ENCODE results near the gene RSPRY1.
"Not testable (repeated sequence)": the region's sequence is repeated elsewhere in the genome, so short reads cannot be mapped to it uniquely, and the experiment has no call there.

RSPRY1 gene

GRCh38 chr16:57179215-57179828 lies 6.8 kb upstream of the RSPRY1 start:
- no peak for TF ChIP-seq CTCF (IDR thresholded peaks at IDR 0.05; ENCODE audit: extremely low read depth, insufficient read depth, missing control alignments)
- no peak for DNase-seq (ENCODE audit: low spot score)
- in situ Hi-C loops (cut with MboI; ENCODE audit: low pct_unique_long_range_greater_than_20kb, low sequenced_read_pairs, unreplicated experiment) = no loop called here

DNA sequence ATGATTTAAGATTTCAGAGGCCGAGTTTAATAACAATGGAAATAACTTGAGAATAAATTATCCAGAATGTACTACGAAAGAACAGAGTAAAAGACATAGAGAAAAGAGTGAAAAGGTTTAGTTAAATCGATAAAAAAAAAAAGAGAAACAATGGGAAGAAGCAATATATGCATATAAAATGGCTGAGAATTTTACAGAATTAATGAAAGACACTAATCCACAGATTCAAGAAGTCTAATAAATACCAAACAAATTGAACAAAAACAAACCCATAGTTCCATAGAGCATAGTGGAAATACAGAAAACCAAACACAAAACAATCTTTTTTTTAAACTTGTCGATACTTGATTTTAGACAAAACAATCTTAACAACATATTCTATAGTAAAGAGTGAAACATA lies 2.0 kb upstream of the RSPRY1 start:
- no peak for TF ChIP-seq CTCF (IDR thresholded peaks at IDR 0.05; ENCODE audit: extremely low read depth, insufficient read depth, missing control alignments)
- no peak for DNase-seq (ENCODE audit: low spot score)

GRCh38 chr16:57184887-57185445 lies 1.2 kb upstream of the RSPRY1 start:
- DNase-seq (ENCODE audit: low spot score) = no peak
- in situ Hi-C loops (cut with MboI; ENCODE audit: low pct_unique_long_range_greater_than_20kb, low sequenced_read_pairs, unreplicated experiment) = no loop called here
- no peak for TF ChIP-seq CTCF (IDR thresholded peaks at IDR 0.05; ENCODE audit: extremely low read depth, insufficient read depth, missing control alignments)

More for the DNA sequence above, 2.0 kb upstream of the RSPRY1 start:
- in situ Hi-C loops (cut with MboI; ENCODE audit: low pct_unique_long_range_greater_than_20kb, low sequenced_read_pairs, unreplicated experiment) = no loop called here

- in situ Hi-C loops (cut with MboI; ENCODE audit: low pct_unique_long_range_greater_than_20kb, low sequenced_read_pairs, unreplicated experiment) = no loop called here
- TF ChIP-seq CTCF (IDR thresholded peaks at IDR 0.05; ENCODE audit: extremely low read depth, insufficient read depth, missing control alignments) = no peak
- no peak for DNase-seq (ENCODE audit: low spot score)
Observed at GRCh38 chr16:57185446-57185944, 634 bp upstream of the RSPRY1 start.

GRCh38 chr16:57186872-57187854 lies 1.0 kb downstream of the RSPRY1 start:
- TF ChIP-seq CTCF (IDR thresholded peaks at IDR 0.05; ENCODE audit: extremely low read depth, insufficient read depth, missing control alignments) = no peak

DNA sequence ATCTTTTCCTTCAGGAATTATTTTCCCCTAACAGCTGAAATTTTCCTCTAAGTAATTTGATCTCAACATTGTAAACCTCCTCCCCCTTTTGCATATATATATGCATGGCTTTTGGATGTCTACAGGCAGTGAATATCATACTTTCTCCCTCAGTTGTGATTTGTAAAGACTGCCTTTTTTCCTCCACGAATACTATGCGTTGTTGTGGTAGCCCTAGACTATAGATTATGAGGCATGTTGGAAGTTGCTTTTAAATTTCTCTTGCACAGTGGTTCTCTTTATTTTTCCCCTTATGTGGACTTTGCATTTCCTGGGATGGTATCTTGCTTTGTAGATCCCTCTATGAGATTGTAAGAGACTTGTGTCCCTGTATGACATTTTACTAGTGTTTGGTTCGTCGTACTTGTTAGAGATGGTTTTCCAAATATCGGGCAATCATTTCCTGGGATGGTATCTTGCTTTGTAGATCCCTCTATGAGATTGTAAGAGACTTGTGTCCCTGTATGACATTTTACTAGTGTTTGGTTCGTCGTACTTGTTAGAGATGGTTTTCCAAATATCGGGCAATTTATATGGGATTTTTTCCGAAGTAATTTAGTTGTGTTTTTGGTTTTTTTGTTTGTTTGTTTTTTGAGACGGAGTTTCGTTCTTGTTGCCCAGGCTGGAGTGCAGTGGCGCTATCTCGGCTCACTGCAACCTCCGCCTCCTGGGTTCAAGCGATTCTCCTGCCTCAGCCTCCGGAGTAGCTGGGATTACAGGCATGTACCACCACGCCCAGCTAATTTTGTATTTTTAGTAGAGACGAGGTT lies 2.0 kb downstream of the RSPRY1 start:
- DNase-seq (ENCODE audit: low spot score); in situ Hi-C loops (cut with MboI; ENCODE audit: low pct_unique_long_range_greater_than_20kb, low sequenced_read_pairs, unreplicated experiment): not testable (repeated sequence)

More at GRCh38 chr16:57186872-57187854, 1.0 kb downstream of the RSPRY1 start:
- peak; percentile 67 for DNase-seq (ENCODE audit: low spot score)
- in situ Hi-C loops (cut with MboI; ENCODE audit: low pct_unique_long_range_greater_than_20kb, low sequenced_read_pairs, unreplicated experiment) = no loop called here
